HG02970 (cell line): ENCODE measurements around the gene EPHA3.
"Not testable (repeated sequence)": the region's sequence is repeated elsewhere in the genome, so short reads cannot be mapped to it uniquely, and the experiment has no call there.

Source experiments
- ATAC-seq: cut with Tn5 transposase; IDR thresholded peaks from one replicate; pipeline ENCODE4 v1.9.1; 2021; ENCODE audit warnings: mild to moderate bottlenecking, moderate library complexity, moderate number of reproducible peaks; ENCODE audit not compliant: unreplicated experiment, low FRiP score

EPHA3 gene

GRCh38 chr3:89344076-89344475 lies 236.7 kb downstream of the EPHA3 start:
- ATAC-seq = no peak

- ATAC-seq = not testable (repeated sequence)
These were observed 243.5 kb downstream of the EPHA3 start for GRCh38 chr3:89350935-89351334.

GRCh38 chr3:89353465-89353864 lies 246.0 kb downstream of the EPHA3 start:
- no peak for ATAC-seq

GRCh38 chr3:89358281-89358680 lies 250.9 kb downstream of the EPHA3 start:
- ATAC-seq = no peak

GRCh38 chr3:89360156-89360555 lies 252.7 kb downstream of the EPHA3 start:
- no peak for ATAC-seq

- ATAC-seq = no peak
These were observed 255.1 kb downstream of the EPHA3 start for GRCh38 chr3:89362496-89362895.

- no peak for ATAC-seq
These were observed 255.8 kb downstream of the EPHA3 start for GRCh38 chr3:89363171-89363570.

- ATAC-seq = no peak
These were observed 256.9 kb downstream of the EPHA3 start for GRCh38 chr3:89364314-89364713.

GRCh38 chr3:89367166-89367565 lies 259.7 kb downstream of the EPHA3 start:
- no peak for ATAC-seq

- no peak for ATAC-seq
These were observed 261.4 kb downstream of the EPHA3 start for GRCh38 chr3:89368846-89369245.

GRCh38 chr3:89372456-89372855 lies 265.0 kb downstream of the EPHA3 start:
- ATAC-seq = no peak

GRCh38 chr3:89373434-89373833 lies 266.0 kb downstream of the EPHA3 start:
- ATAC-seq = no peak

- ATAC-seq = no peak
These were observed 268.0 kb downstream of the EPHA3 start for GRCh38 chr3:89375451-89375850.

- ATAC-seq = no peak
These were observed 272.6 kb downstream of the EPHA3 start for GRCh38 chr3:89380016-89380415.

- ATAC-seq = no peak
These were observed 285.6 kb downstream of the EPHA3 start for GRCh38 chr3:89392991-89393390.

GRCh38 chr3:89395456-89395855 lies 288.0 kb downstream of the EPHA3 start:
- ATAC-seq = no peak

GRCh38 chr3:89395996-89396395 lies 288.6 kb downstream of the EPHA3 start:
- no peak for ATAC-seq

- no peak for ATAC-seq
These were observed 294.6 kb downstream of the EPHA3 start for GRCh38 chr3:89402051-89402450.

GRCh38 chr3:89405176-89405575 lies 297.8 kb downstream of the EPHA3 start:
- ATAC-seq = no peak

- no peak for ATAC-seq
These were observed 298.2 kb downstream of the EPHA3 start for GRCh38 chr3:89405593-89405992.

GRCh38 chr3:89411201-89411600 lies 303.8 kb downstream of the EPHA3 start:
- ATAC-seq = no peak

- no peak for ATAC-seq
These were observed 306.8 kb downstream of the EPHA3 start for GRCh38 chr3:89414270-89414669.

GRCh38 chr3:89419647-89420241 lies 312.3 kb downstream of the EPHA3 start:
- ATAC-seq = no peak
